H9 (cell line): ENCODE data around the gene TAGLN. TPM values are rescaled to one million over a fixed set of nuclear protein-coding genes. Genes with fewer than 3 reads are reported as not detected.
A peak's percentile ranks its signal among the peaks of the same experiment; 100 is the strongest.

Experiments
- DNase-seq: peaks from one replicate; pipeline ENCODE4 v3.0.0-alpha.2; 2017
- H2AFZ ChIP-seq: one replicate; pipeline ENCODE4 v1.6.1; 2013; ENCODE audit warnings: mild to moderate bottlenecking, low read length, control low read depth, moderate library complexity
- H2AK5ac ChIP-seq: 2 replicates; pipeline ENCODE4 v1.6.1; 2013; ENCODE audit warnings: low read length, control low read depth, mixed read lengths; ENCODE audit not compliant: insufficient read length
- H2BK120ac ChIP-seq: one replicate; pipeline ENCODE4 v1.6.1; 2013; ENCODE audit warnings: low read depth, mild to moderate bottlenecking, low read length, control low read depth, inconsistent platforms; ENCODE audit not compliant: poor library complexity, severe bottlenecking
- H2BK12ac ChIP-seq: 2 replicates; pipeline ENCODE4 v1.6.1; 2013; ENCODE audit warnings: low read length, control low read depth, mixed read lengths, low read depth; ENCODE audit not compliant: insufficient read length
- H2BK15ac ChIP-seq: 2 replicates; pipeline ENCODE4 v1.6.1; 2013; ENCODE audit warnings: low read depth, low read length, control low read depth
- H2BK20ac ChIP-seq: one replicate; pipeline ENCODE4 v1.6.1; 2013; ENCODE audit warnings: low read depth, mild to moderate bottlenecking, low read length, control low read depth, inconsistent platforms; ENCODE audit not compliant: poor library complexity, severe bottlenecking
- H2BK5ac ChIP-seq: 2 replicates; pipeline ENCODE4 v1.6.1; 2013; ENCODE audit warnings: low read length, control low read depth, mixed read lengths; ENCODE audit not compliant: insufficient read length
- H3K14ac ChIP-seq: 2 replicates; pipeline ENCODE4 v1.6.1; 2013; ENCODE audit warnings: low read length, control low read depth; ENCODE audit not compliant: insufficient read depth
- H3K18ac ChIP-seq: 2 replicates; pipeline ENCODE4 v1.6.1; 2013; ENCODE audit warnings: low read depth, mild to moderate bottlenecking, mixed read lengths, low read length, control low read depth; ENCODE audit not compliant: insufficient read length
- H3K23ac ChIP-seq: 2 replicates; pipeline ENCODE4 v1.6.1; 2013; ENCODE audit warnings: low read length, control low read depth, mixed read lengths, low read depth; ENCODE audit not compliant: insufficient read length
- H3K23me2 ChIP-seq: 2 replicates; pipeline ENCODE4 v1.6.1; 2013; ENCODE audit warnings: low read depth, mild to moderate bottlenecking, mixed read lengths, low read length, control low read depth; ENCODE audit not compliant: insufficient read length, poor library complexity, severe bottlenecking
- H3K27ac ChIP-seq: 2 replicates; pipeline ENCODE4 v1.5.1; 2013; ENCODE audit warnings: low read length, control low read depth, mixed read lengths, low read depth; ENCODE audit not compliant: insufficient read length
- H3K27me3 ChIP-seq: 2 replicates; pipeline ENCODE4 v1.6.1; 2013; ENCODE audit warnings: low read length, control low read depth, inconsistent platforms; ENCODE audit not compliant: insufficient read depth
- H3K4ac ChIP-seq: 2 replicates; pipeline ENCODE4 v1.6.1; 2013; ENCODE audit warnings: low read depth, mild to moderate bottlenecking, control low read depth, inconsistent platforms, low read length, moderate library complexity
- H3K4me1 ChIP-seq: 2 replicates; pipeline ENCODE4 v1.6.1; 2013; ENCODE audit warnings: low read length, control low read depth, inconsistent platforms; ENCODE audit not compliant: insufficient read depth
- H3K4me2 ChIP-seq: 2 replicates; pipeline ENCODE4 v1.6.1; 2013; ENCODE audit warnings: low read length, control low read depth, mixed read lengths; ENCODE audit not compliant: insufficient read length, insufficient read depth
- H3K56ac ChIP-seq: 2 replicates; pipeline ENCODE4 v1.6.1; 2013; ENCODE audit warnings: low read depth, mild to moderate bottlenecking, mixed read lengths, low read length, control low read depth; ENCODE audit not compliant: insufficient read length
- H3K79me1 ChIP-seq: 2 replicates; pipeline ENCODE4 v1.6.1; 2013; ENCODE audit warnings: low read depth, mild to moderate bottlenecking, moderate library complexity, low read length, control low read depth, inconsistent platforms; ENCODE audit not compliant: insufficient read depth, poor library complexity, severe bottlenecking
- H3K79me2 ChIP-seq: 2 replicates; pipeline ENCODE4 v1.6.1; 2013; ENCODE audit warnings: low read length, control low read depth, inconsistent platforms; ENCODE audit not compliant: insufficient read depth
- H3K9ac ChIP-seq: 2 replicates; pipeline ENCODE4 v1.6.1; 2013; ENCODE audit warnings: low read length, control low read depth, mixed read lengths; ENCODE audit not compliant: insufficient read length; ENCODE audit errors: extremely low read depth
- H3K9me3 ChIP-seq: one replicate; pipeline ENCODE4 v1.6.1; 2013; ENCODE audit warnings: low read depth, low read length, inconsistent platforms; ENCODE audit not compliant: control insufficient read depth
- H3T11ph ChIP-seq: one replicate; pipeline ENCODE4 v1.6.1; 2013; ENCODE audit warnings: mild to moderate bottlenecking, low read length, control low read depth, inconsistent platforms
- H4K20me1 ChIP-seq: one replicate; pipeline ENCODE4 v1.6.1; 2013; ENCODE audit not compliant: control insufficient read depth, insufficient read length, insufficient read depth
- H4K5ac ChIP-seq: 2 replicates; pipeline ENCODE4 v1.6.1; 2013; ENCODE audit warnings: low read depth, mild to moderate bottlenecking, mixed read lengths, low read length, control low read depth; ENCODE audit not compliant: insufficient read length
- H4K8ac ChIP-seq: replicated peaks from 2 replicates; pipeline ENCODE4 v1.6.1; 2013; ENCODE audit warnings: low read length, control low read depth, mixed read lengths, low read depth; ENCODE audit not compliant: insufficient read length
- H4K91ac ChIP-seq: 2 replicates; pipeline ENCODE4 v1.6.1; 2013; ENCODE audit warnings: low read depth, mild to moderate bottlenecking, moderate library complexity, mixed read lengths, low read length, control low read depth; ENCODE audit not compliant: insufficient read length
- H3K27ac Mint-ChIP-seq, 3 experiments: 2 replicates in 2 of 3; 3 replicates in 1 of 3; pipeline ENCODE4 v1.8.0; 2020 to 2021; ENCODE audit warnings: mixed read lengths in 3 of 3, mild to moderate bottlenecking in 1 of 3, moderate library complexity in 1 of 3
- H3K27me3 Mint-ChIP-seq: 2 replicates; pipeline ENCODE4 v1.8.0; 2021; ENCODE audit warnings: low read depth, mild to moderate bottlenecking, moderate library complexity, mixed read lengths
- H3K36me3 Mint-ChIP-seq, 3 experiments: 2 replicates in 2 of 3; 3 replicates in 1 of 3; pipeline ENCODE4 v1.8.0; 2020 to 2021; ENCODE audit warnings: low read depth in 3 of 3, mixed read lengths in 3 of 3; ENCODE audit not compliant: insufficient read depth in 1 of 3
- H3K4me1 Mint-ChIP-seq, 2 experiments: 2 replicates each; pipeline ENCODE4 v1.8.0; 2020; ENCODE audit warnings: mixed read lengths in 2 of 2
- H3K4me3 Mint-ChIP-seq, 2 experiments: 2 replicates in 1 of 2; 3 replicates in 1 of 2; pipeline ENCODE4 v1.8.0; 2020 to 2021; ENCODE audit warnings: mild to moderate bottlenecking in 2 of 2, mixed read lengths in 2 of 2, moderate library complexity in 1 of 2
- H3K9me3 Mint-ChIP-seq, 2 experiments: 2 replicates in 1 of 2; 3 replicates in 1 of 2; pipeline ENCODE4 v1.8.0; 2020; ENCODE audit warnings: mild to moderate bottlenecking in 2 of 2, mixed read lengths in 2 of 2, moderate library complexity in 1 of 2
- WGBS: extraction: QIAGEN DNeasy Blood & Tissue Kit; methylation state at CpG from one replicate; pipeline ENCODE4 v1.1.7; 2013; ENCODE audit warnings: missing lambda C conversion rate, low lambda C conversion rate, mixed read lengths; ENCODE audit not compliant: insufficient read length; ENCODE audit errors: extremely low coverage; 5-methylcytosine and 5-hydroxymethylcytosine counted together
- total RNA-seq: library from RNA; stranded (reverse); gene quantifications from 2 replicates; pipeline ENCODE4 v1.2.1, GENCODE V29; 2021
- TF ChIP-seq, protein P1 (sequence below): fragments of 200-600 bp; sonication (generic); conservative IDR thresholded peaks from 3 replicates; pipeline ENCODE4 v1.8.0; 2021; ENCODE audit warnings: antibody characterized with exemption, mild to moderate bottlenecking

TAGLN gene
- total RNA-seq, 1 experiment from 2014 or later: 176 TPM

GRCh38 chr11:117214404-117215110, 15.4 kb downstream of the TAGLN start:
- WGBS: no CpG with 5 or more reads among the region's 7 CpGs

More at GRCh38 chr11:117214404-117215110, 15.4 kb downstream of the TAGLN start:
- no peak overlapping the region for H2BK5ac ChIP-seq
- no peak overlapping the region for H3K18ac ChIP-seq
- no peak overlapping the region for H3K23ac ChIP-seq
- H3K27ac ChIP-seq: no peak overlapping the region
- H2BK15ac ChIP-seq: no peak overlapping the region
- TF ChIP-seq, protein P1, sequence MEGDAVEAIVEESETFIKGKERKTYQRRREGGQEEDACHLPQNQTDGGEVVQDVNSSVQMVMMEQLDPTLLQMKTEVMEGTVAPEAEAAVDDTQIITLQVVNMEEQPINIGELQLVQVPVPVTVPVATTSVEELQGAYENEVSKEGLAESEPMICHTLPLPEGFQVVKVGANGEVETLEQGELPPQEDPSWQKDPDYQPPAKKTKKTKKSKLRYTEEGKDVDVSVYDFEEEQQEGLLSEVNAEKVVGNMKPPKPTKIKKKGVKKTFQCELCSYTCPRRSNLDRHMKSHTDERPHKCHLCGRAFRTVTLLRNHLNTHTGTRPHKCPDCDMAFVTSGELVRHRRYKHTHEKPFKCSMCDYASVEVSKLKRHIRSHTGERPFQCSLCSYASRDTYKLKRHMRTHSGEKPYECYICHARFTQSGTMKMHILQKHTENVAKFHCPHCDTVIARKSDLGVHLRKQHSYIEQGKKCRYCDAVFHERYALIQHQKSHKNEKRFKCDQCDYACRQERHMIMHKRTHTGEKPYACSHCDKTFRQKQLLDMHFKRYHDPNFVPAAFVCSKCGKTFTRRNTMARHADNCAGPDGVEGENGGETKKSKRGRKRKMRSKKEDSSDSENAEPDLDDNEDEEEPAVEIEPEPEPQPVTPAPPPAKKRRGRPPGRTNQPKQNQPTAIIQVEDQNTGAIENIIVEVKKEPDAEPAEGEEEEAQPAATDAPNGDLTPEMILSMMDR: no peak
- no peak overlapping the region for H3K9ac ChIP-seq
- no peak overlapping the region for H3K4me3 Mint-ChIP-seq
- H3K9me3 Mint-ChIP-seq: no peaks in the 10 kb centered on the region
- H2BK20ac ChIP-seq: no peak overlapping the region
- no peaks in the 10 kb centered on the region for H3K23me2 ChIP-seq
- H3K27me3 ChIP-seq: no peaks in the 10 kb centered on the region
- H3K4me1 ChIP-seq: no peaks in the 10 kb centered on the region
- H3K36me3 Mint-ChIP-seq: peaks cover 8 to 51% (median 40%) of the 10 kb centered on the region in 3 experiments
- peak overlapping the region in 2 of 3 experiments; percentile 50 to 59; a peak in 5 of 7 replicates for H3K27ac Mint-ChIP-seq
- H3K4ac ChIP-seq: no peak overlapping the region
- no peak overlapping the region for H2BK12ac ChIP-seq
- H3K27me3 Mint-ChIP-seq: peaks cover under 1% of the 10 kb centered on the region; the same call in 1 of the 2 replicates
- no peak overlapping the region for H2BK120ac ChIP-seq
- no peak overlapping the region for H3K56ac ChIP-seq
- H2AK5ac ChIP-seq: no peak overlapping the region
- H3K9me3 ChIP-seq: no peaks in the 10 kb centered on the region
- no peaks in the 10 kb centered on the region for H3K79me2 ChIP-seq
- DNase-seq: no peak
- H4K91ac ChIP-seq: no peak overlapping the region
- no peak overlapping the region for H3K14ac ChIP-seq
- H3T11ph ChIP-seq: no peak overlapping the region
- no peak overlapping the region for H3K4me2 ChIP-seq
- no peak overlapping the region for H4K5ac ChIP-seq
- H4K20me1 ChIP-seq: no peaks in the 10 kb centered on the region
- no peak overlapping the region for H4K8ac ChIP-seq
- H2AFZ ChIP-seq: no peak overlapping the region
- H3K79me1 ChIP-seq: no peaks in the 10 kb centered on the region
- peaks cover 0 to 4% of the 10 kb centered on the region in 2 experiments; a peak in 1 of 4 replicates for H3K4me1 Mint-ChIP-seq
